Panc1 (cell line): ENCODE data around the gene FLVCR2. TPM values are rescaled to one million over a fixed set of nuclear protein-coding genes. Genes with fewer than 3 reads are reported as not detected.

ENCODE experiments used
- ATAC-seq: fragments of 200-7000 bp; cut with Tn5 transposase; 2 replicates; pipeline ENCODE4 v1.9.1; 2020; ENCODE audit warnings: mild to moderate bottlenecking, moderate library complexity
- BruUV-seq: library from RNA; stranded (reverse); fragments of 400-500 nt; replicated peaks from 2 replicates; lab custom pipeline; 2021; lab: Mats Ljungman, UMichigan
- CTCF ChIA-PET: fragments of 300-600 bp; sonication (Branson Sonifier 250); formaldehyde crosslinking; loops from one replicate; lab custom pipeline; 2022; ENCODE audit warnings: antibody characterized with exemption; lab: Charles Lee
- POLR2A ChIA-PET: fragments of 300-600 bp; sonication (Branson Sonifier 250); formaldehyde crosslinking; loops from one replicate; lab custom pipeline; 2022; ENCODE audit warnings: antibody characterized with exemption; lab: Charles Lee
- DNase-seq: peaks from one replicate; pipeline ENCODE4 v3.0.0-alpha.2; 2010; ENCODE audit warnings: low read depth, low spot score
- H3K27ac ChIP-seq: 2 replicates; pipeline ENCODE4 v1.5.1; 2011; ENCODE audit warnings: mild to moderate bottlenecking, low read length, inconsistent platforms
- H3K27me3 ChIP-seq: fragments of 200-500 bp; sonication (Bioruptor generic); 2 replicates; pipeline ENCODE4 v1.6.0; 2014; ENCODE audit warnings: low read length, inconsistent platforms; ENCODE audit not compliant: control insufficient read depth, insufficient read depth
- H3K36me3 ChIP-seq: fragments of 200-500 bp; sonication (Bioruptor generic); 2 replicates; pipeline ENCODE4 v1.5.1; 2014; ENCODE audit warnings: inconsistent platforms, mild to moderate bottlenecking, low read length, moderate library complexity; ENCODE audit not compliant: control insufficient read depth, insufficient read depth
- H3K4me1 ChIP-seq: 2 replicates; pipeline ENCODE4 v1.5.1; 2011; ENCODE audit warnings: inconsistent platforms, mild to moderate bottlenecking, low read length, moderate library complexity; ENCODE audit not compliant: control insufficient read depth, insufficient read depth
- H3K4me3 ChIP-seq, 2 experiments: 2 replicates each; pipeline ENCODE4 v1.5.1; 2011 to 2012; ENCODE audit warnings: low read depth in 2 of 2, low read length in 2 of 2, mild to moderate bottlenecking in 2 of 2, inconsistent platforms in 1 of 2, moderate library complexity in 1 of 2
- H3K9me3 ChIP-seq: fragments of 200-500 bp; sonication (Bioruptor generic); 2 replicates; pipeline ENCODE4 v1.5.1; 2014; ENCODE audit warnings: low read depth, mild to moderate bottlenecking, inconsistent platforms, low read length, moderate library complexity; ENCODE audit not compliant: control insufficient read depth, insufficient read depth
- POLR2AphosphoS5 ChIP-seq: IDR thresholded peaks from 2 replicates; pipeline ENCODE4 v1.6.1; 2012; ENCODE audit warnings: mild to moderate bottlenecking, low read depth, low read length, moderate library complexity
- SIN3A ChIP-seq: IDR thresholded peaks from 2 replicates; pipeline ENCODE4 v1.6.1; 2012; ENCODE audit warnings: low read depth, mild to moderate bottlenecking, low read length, moderate library complexity, borderline replicate concordance; ENCODE audit not compliant: insufficient read depth
- TCF7L2 ChIP-seq: IDR thresholded peaks from 2 replicates; pipeline ENCODE4 v1.6.1; 2011; ENCODE audit warnings: mild to moderate bottlenecking, low read depth, low read length, inconsistent platforms
- in situ Hi-C: cut with HindIII; loops from 2 replicates; pipeline ENCODE4 v1.10.0; 2016; ENCODE audit warnings: low sequenced_read_pairs, low pct_unique_long_range_greater_than_20kb
- intact Hi-C: fragments of 100-400 bp; cut with micrococcal nuclease; formaldehyde crosslinking; loops from one replicate; pipeline ENCODE4 v1.10.0; 2022; ENCODE audit not compliant: unreplicated experiment
- total RNA-seq: library from RNA; stranded (reverse); gene quantifications from one replicate; pipeline ENCODE4 v1.2.1, GENCODE V29; 2021; ENCODE audit not compliant: unreplicated experiment
- TF ChIP-seq, protein P1 (sequence below), 2 experiments: IDR thresholded peaks; 2 replicates each; pipeline ENCODE4 v1.6.1; 2011 to 2012; ENCODE audit warnings: low read depth in 2 of 2, control low read depth in 1 of 2, low read length in 1 of 2, mild to moderate bottlenecking in 1 of 2, moderate library complexity in 1 of 2; ENCODE audit not compliant: insufficient read depth in 1 of 2
- TF ChIP-seq, protein P2 (sequence below): fragments of 450-650 bp; IDR thresholded peaks from 2 replicates; pipeline ENCODE4 v1.5.1; 2017; ENCODE audit warnings: mild to moderate bottlenecking

FLVCR2 gene
- total RNA-seq, 1 experiment from 2014 or later = 9.7 TPM

DNA sequence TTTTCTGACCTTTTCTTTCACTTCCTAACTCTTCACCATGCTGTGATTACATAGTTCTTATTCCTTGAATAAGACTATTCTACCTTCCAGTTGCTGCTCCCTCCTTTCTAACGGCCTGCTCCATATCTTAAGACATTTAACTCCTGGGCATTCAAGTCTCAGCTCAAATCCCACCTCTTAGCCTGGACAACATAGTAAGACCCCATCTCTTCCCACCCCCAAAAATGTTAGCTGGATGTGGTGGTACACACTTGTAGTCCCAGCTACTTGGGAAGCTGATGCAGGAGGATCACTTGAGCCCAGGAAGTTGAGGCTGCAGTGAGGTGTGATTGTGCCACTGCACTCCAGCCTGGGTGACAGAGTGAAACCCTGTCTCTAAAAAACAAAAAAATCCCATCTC, 71.4 kb downstream of the FLVCR2 start:
- Histone ChIP-seq H3K27ac (peak overlapping the region; percentile 44), H3K27me3 (no peaks in the 10 kb centered on the region), H3K4me1 (peaks cover 23% of the 10 kb centered on the region), H3K4me3 (no peak overlapping the region), H3K36me3 (peaks cover 8% of the 10 kb centered on the region; the same call in 1 of the 2 replicates), H3K9me3 (no peaks in the 10 kb centered on the region)
- BruUV-seq = no TSS peak
- intact Hi-C loops (no loop called here), in situ Hi-C loops (no loop called here)
- DNase-seq = no peak
- TF ChIP-seq, protein P1, sequence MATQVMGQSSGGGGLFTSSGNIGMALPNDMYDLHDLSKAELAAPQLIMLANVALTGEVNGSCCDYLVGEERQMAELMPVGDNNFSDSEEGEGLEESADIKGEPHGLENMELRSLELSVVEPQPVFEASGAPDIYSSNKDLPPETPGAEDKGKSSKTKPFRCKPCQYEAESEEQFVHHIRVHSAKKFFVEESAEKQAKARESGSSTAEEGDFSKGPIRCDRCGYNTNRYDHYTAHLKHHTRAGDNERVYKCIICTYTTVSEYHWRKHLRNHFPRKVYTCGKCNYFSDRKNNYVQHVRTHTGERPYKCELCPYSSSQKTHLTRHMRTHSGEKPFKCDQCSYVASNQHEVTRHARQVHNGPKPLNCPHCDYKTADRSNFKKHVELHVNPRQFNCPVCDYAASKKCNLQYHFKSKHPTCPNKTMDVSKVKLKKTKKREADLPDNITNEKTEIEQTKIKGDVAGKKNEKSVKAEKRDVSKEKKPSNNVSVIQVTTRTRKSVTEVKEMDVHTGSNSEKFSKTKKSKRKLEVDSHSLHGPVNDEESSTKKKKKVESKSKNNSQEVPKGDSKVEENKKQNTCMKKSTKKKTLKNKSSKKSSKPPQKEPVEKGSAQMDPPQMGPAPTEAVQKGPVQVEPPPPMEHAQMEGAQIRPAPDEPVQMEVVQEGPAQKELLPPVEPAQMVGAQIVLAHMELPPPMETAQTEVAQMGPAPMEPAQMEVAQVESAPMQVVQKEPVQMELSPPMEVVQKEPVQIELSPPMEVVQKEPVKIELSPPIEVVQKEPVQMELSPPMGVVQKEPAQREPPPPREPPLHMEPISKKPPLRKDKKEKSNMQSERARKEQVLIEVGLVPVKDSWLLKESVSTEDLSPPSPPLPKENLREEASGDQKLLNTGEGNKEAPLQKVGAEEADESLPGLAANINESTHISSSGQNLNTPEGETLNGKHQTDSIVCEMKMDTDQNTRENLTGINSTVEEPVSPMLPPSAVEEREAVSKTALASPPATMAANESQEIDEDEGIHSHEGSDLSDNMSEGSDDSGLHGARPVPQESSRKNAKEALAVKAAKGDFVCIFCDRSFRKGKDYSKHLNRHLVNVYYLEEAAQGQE (IDR thresholded peaks at IDR 0.05; ENCODE audit: insufficient read depth in 1 of 2, low read depth in 2 of 2, low read length in 1 of 2) = no peak
- TF ChIP-seq TCF7L2 = no peak
- no peak for TF ChIP-seq SIN3A
- ATAC-seq = no peak
- ChIA-PET POLR2A (no interaction called here), CTCF (interaction anchor here (0.6 kb wide), 1 partner anchor 131 kb away, joined by 10 read pairs; no protein-coding TSS in a partner anchor)

DNA sequence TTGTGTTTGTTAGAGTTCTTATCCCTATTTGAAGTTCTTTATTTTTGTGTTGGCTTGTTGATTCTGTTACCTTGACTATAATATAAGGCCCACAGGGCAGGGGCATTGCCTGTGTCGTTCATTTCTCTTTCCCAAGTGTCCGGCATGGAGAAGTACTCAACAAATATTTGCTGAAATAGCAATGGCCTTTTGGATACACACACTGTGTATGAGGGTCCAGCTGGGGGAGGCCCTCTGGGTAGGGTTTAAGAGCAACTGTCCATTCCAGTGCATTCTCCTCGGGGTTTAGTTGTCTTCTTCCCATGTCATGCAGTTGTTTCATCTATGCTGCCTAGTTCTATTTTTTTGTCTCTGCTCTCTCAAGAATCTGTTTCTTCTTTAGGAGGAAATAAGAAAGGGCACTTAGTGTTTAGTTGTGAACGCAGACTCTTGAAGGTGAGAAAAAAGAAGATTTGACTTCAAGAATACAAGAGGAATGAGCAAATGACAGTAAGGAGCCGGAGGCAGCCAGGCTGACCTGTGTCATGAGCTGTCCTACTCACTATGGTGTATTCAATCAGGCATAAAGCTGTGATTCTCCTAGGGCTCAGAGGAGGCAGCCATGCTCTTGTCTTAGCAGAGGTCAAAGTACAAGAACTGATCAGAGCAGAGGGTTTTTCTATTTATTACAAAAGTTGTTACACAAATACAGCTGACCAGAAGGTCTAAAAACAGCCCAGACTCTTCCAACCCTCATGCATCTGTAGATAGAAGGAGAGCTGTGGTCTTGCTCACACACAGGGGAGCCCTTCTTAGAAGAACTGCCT, 72.0 kb downstream of the FLVCR2 start:
- ATAC-seq (no peak), DNase-seq (no peak)
- H3K27ac ChIP-seq = peak overlapping the region; percentile 44
- in situ Hi-C loops = no loop called here
- intact Hi-C loops = no loop called here
- BruUV-seq = no TSS peak
- peaks cover 23% of the 10 kb centered on the region for H3K4me1 ChIP-seq
- H3K27me3 ChIP-seq = no peaks in the 10 kb centered on the region
- CTCF ChIA-PET = interaction anchor here (0.6 kb wide), 1 partner anchor 132 kb away, joined by 10 read pairs; no protein-coding TSS in a partner anchor
- no peaks in the 10 kb centered on the region for H3K9me3 ChIP-seq
- TF ChIP-seq SIN3A = no peak
- TF ChIP-seq, protein P1 (IDR thresholded peaks at IDR 0.05; ENCODE audit: insufficient read depth in 1 of 2, low read depth in 2 of 2, low read length in 1 of 2) = no peak
- TF ChIP-seq, protein P2, sequence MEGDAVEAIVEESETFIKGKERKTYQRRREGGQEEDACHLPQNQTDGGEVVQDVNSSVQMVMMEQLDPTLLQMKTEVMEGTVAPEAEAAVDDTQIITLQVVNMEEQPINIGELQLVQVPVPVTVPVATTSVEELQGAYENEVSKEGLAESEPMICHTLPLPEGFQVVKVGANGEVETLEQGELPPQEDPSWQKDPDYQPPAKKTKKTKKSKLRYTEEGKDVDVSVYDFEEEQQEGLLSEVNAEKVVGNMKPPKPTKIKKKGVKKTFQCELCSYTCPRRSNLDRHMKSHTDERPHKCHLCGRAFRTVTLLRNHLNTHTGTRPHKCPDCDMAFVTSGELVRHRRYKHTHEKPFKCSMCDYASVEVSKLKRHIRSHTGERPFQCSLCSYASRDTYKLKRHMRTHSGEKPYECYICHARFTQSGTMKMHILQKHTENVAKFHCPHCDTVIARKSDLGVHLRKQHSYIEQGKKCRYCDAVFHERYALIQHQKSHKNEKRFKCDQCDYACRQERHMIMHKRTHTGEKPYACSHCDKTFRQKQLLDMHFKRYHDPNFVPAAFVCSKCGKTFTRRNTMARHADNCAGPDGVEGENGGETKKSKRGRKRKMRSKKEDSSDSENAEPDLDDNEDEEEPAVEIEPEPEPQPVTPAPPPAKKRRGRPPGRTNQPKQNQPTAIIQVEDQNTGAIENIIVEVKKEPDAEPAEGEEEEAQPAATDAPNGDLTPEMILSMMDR = no peak
- no peak for TF ChIP-seq POLR2AphosphoS5
- no peak for TF ChIP-seq TCF7L2
- H3K36me3 ChIP-seq = peaks cover 8% of the 10 kb centered on the region; the same call in 1 of the 2 replicates
- POLR2A ChIA-PET = interaction anchor here (0.5 to 0.9 kb wide), 2 partner anchors 28 to 73 kb away, joined by 3 to 4 read pairs; no protein-coding TSS in a partner anchor
- no peak overlapping the region for H3K4me3 ChIP-seq
